Gastroesophageal sphincter (tissue), 3 donors: ENCODE results near the gene PRKN.

Experiments
- CTCF ChIP-seq, 4 experiments: fragments of 200-600 bp in 2 of 4; fragments of 450-650 bp in 2 of 4; sonication (generic) in 1 of 4; IDR thresholded peaks; one replicate each; pipeline ENCODE4 v1.5.1; 2017 to 2019; ENCODE audit warnings: antibody characterized with exemption in 4 of 4, mild to moderate bottlenecking in 2 of 4, moderate library complexity in 2 of 4
- EP300 ChIP-seq: sonication (generic); formaldehyde crosslinking; IDR thresholded peaks from one replicate; pipeline ENCODE4 v1.6.1; 2017; ENCODE audit warnings: antibody characterized with exemption, mild to moderate bottlenecking
- POLR2A ChIP-seq, 2 donors: fragments of 450-650 bp; IDR thresholded peaks; one replicate each; pipeline ENCODE4 v1.6.1; 2017; ENCODE audit warnings: antibody characterized with exemption in 2 of 2, mild to moderate bottlenecking in 2 of 2, moderate library complexity in 1 of 2
- POLR2AphosphoS5 ChIP-seq: sonication (generic); formaldehyde crosslinking; IDR thresholded peaks from one replicate; pipeline ENCODE4 v1.6.1; 2017; ENCODE audit warnings: antibody characterized with exemption

- TF ChIP-seq POLR2AphosphoS5: no peak
- TF ChIP-seq POLR2A (IDR thresholded peaks at IDR 0.05): no peak
- TF ChIP-seq CTCF (IDR thresholded peaks at IDR 0.05): no peak
- no peak for TF ChIP-seq EP300
These were observed 1371.9 kb downstream of the PRKN start for GRCh38 chr6:161355696-161356095.
